Amniotic epithelial cell (primary cell): ENCODE measurements around the gene VSIG10L2.
A peak's percentile ranks its signal among the peaks of the same experiment; 100 is the strongest.
"Not testable (repeated sequence)": the region's sequence is repeated elsewhere in the genome, so short reads cannot be mapped to it uniquely, and the experiment has no call there.

ENCODE experiments used
- DNase-seq: peaks from one replicate; pipeline ENCODE4 v3.0.0-alpha.2; 2010; ENCODE audit warnings: low read depth

VSIG10L2 gene

DNA sequence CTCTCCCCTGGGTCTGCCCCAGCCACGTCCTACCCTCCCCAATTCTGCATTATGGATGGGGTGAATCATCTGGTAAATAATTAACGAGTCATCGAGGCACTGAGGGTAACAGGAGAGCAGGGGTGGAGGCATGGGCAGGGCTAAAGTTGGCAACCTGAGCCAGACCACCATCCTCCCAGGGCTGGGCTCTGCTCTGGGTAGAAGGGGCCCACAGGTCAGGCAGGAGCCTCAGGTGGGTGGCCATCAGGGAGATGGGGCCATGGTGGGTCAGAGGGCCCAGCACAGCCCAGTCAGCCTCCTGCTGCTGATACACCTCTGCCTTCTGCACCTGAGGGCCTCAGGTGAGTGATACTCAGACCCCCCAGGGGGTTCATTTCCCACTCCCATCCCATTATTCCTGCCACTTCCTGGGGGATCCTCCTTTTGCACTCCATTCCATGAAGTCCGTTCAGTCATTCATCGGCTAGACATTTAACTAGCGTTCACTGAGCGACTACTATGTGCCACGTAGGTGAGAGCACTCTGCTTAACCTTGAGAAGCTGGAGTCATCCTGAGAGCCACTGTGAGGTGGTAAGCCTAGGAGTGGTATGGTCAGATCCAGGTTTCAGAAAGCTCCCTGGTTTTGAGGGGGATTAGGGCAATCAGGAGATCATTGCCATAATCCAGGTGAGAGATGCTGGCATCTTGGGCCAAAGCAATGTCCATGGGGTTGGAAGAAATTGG is at the start of gene VSIG10L2:
Gene VSIG10L2 (plus strand): TSS at position 248 of the 724 bp plus-strand sequence. CDS start 12 bp downstream, at position 260.
- DNase-seq: no peak

DNA sequence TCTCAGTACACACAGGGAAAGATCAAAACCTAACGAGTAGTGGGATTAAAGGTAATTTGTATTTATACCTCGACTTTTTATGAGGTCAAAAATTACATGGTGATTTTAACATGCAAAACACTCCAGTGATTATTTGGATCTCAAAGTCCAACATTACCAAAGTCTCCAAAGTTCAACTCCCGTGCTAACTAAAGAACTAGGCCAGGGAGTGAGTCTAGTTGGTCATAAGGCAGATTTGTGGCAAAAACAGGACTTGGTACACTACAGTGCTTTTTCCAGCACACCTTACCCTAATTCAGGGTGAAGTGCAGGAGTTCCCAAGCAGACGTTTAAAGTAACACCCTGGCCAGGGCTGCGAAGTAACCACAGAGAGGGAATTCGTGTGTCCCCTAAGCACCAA is 44.0 kb upstream of the VSIG10L2 start:
- DNase-seq: no peak

GRCh38 chr11:125902277-125902926 is 43.4 kb upstream of the VSIG10L2 start:
- peak; percentile 11 for DNase-seq

DNA sequence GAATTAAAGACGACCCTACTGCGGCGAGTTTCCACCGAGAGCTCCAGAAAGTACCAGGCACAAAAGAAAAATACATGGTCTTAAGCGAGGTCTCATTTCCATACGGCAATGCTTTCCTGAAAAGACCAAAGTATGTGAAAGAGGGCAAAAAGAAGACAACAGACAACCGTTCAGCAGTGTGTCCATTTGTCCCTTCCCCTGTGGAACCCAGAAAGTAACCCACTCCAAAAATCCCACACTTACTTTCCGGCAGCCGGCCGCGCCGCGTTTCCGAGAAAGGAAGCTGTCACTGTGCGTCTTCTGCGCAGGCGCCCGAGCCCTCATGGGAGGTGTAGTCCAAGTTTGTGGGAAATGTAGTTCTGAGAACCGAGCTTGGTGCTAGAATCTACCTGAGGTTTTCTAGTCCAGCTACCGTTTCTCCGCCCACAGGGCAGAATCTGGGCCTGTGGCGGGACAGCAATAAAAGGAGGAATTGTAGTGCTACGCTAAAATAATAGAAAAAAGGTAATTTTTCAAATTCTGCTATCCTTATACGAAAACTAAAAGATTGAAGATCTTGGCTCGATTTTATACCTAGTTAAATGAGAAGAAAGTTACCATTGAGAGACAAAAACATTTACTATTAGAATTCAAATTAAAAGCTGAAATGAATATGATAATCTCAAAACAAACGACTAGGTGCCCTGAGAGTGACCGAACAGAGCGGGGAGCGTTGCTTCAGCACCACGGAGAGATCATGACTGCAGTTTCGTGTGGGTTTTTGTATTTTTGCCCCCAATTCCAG is 42.7 kb upstream of the VSIG10L2 start, which contains the start of gene PUS3:
Gene PUS3 (minus strand): TSS at position 280 of the 784 bp plus-strand sequence. CDS start 6,922 bp downstream, outside the sequence.
- peak; percentile 73 for DNase-seq

DNA sequence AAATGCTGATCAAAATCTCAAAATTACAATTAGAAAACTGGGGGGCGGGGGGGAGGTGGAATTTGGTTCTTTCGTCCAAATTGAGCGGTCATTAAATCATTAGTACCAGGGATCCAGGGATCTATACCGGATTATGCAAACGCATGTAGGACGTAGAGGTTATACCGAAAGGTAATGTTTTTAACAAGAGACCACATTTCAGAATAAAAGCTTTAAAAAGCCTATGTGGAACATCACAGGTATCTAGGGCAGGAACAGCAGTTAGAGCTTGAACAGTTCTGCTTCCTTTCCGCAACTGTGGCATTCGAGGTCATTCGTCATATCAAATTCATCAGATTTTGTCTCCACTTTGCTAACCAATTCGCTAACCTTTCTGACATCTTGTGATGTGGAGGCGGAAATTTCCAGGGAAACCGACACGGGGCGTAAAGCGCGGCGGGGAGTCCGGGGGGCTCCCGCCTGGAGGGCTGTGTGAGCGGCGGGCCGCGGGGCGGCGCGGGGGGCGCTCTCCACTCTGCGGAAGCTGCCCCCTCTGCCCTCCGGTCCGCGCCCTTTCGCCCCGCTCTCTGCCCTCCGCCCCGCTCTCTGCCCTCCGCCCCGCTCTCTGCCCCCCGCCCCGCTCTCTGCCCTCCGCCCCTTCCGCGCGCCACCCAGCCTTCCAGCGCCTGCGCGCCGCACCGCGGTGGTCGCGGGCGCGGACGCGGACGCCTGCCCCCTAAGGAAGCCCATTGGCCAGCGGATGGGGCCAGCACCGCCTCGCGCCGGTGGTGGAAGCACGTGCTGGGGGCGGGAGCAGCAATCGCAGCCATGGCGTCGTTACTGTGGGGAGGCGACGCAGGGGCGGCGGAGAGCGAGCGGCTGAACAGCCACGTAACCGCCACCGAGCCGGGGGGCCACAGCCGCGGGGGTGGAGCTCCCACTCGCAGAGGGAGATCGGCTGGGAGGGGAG is 41.9 kb upstream of the VSIG10L2 start, which contains the start of gene DDX25:
Gene DDX25 (plus strand): TSS at position 798 of the 949 bp plus-strand sequence. CDS start 10 bp downstream, at position 808.
- no peak for DNase-seq

DNA sequence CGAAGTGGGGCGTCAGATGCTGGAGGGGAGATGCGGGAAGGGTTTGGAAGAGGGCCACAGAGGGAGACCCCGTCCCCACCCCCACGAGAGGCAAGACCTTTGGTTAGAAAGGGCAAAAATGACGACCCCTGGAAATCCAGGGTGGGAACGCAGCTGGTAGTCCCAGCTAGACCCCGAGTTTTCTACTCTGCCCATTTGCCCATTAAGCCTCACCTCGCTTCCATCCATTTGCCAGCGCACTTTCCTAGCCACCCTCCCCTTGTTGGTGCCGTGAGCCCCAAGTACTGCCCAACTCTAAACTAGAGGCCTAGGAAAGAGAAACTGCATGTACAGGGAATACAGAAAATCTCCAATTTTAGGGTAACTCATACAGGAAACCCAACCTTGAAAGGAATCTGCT is 41.2 kb upstream of the VSIG10L2 start:
- DNase-seq: no peak

DNA sequence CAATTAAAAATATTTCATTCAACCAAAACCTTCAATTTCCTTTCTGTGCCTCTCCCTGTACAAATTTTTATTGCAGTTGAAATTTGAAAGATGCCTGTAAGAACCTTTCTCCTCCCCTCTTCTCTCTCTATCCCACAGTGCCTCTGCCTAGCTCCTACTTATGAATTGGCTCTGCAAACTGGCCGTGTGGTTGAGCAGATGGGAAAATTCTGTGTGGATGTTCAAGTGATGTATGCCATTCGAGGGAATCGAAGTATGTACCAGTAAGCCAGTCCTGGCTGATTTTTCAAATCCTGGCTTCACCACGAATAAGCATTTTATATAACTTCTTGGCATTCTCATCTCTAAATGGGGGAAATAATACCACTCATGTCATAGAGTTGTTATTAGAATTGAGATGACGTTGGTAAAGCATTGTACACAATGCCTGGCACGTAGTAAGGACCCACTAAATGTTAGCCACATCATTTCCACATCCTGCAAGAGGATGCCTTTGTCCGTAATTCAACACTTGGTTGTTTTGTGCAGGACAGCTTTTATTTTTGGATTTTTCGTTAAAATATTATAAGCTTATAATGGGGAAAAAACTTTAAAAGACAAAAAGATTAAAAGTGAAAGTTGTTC is 35.5 kb upstream of the VSIG10L2 start:
- no peak for DNase-seq

GRCh38 chr11:125914601-125915000 is 31.2 kb upstream of the VSIG10L2 start:
- not testable (repeated sequence) for DNase-seq

DNA sequence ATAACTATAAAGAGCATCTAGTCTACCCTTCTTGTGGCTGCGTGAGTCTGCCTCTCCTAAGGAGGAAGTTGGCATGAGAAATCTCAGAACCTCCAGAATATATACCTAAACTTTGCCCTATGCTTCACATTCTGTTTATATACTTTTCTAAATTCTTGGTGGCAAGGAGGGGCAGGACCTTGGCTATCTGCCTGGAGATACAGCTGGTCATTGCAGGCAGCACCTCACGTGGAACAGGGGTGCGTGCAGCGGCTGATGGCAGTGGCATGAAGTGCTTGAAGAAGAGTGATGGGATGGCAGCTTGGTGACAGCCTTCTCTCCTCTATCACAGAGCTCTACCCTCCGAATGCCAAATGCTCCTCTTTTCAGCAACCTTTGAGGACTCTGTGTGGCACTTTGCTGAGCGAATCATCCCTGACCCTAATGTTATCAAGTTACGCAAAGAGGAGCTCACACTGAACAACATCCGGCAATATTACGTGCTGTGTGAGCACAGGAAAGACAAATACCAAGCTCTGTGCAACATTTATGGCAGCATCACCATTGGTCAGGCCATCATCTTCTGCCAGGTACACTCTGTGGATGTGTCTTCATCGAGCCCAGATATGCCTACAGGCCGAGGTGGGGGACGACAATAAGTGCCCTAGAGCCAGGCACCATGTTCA is 29.0 kb upstream of the VSIG10L2 start:
- no peak for DNase-seq

- DNase-seq: no peak
Observed at GRCh38 chr11:125918140-125918840, 27.6 kb upstream of the VSIG10L2 start.

- DNase-seq: no peak
Observed at GRCh38 chr11:125921042-125921441, 24.8 kb upstream of the VSIG10L2 start.

GRCh38 chr11:125922156-125922555 is 23.7 kb upstream of the VSIG10L2 start:
- DNase-seq: no peak

GRCh38 chr11:125923012-125923579 is 22.7 kb upstream of the VSIG10L2 start:
- DNase-seq: peak; percentile 56

- no peak for DNase-seq
Observed at GRCh38 chr11:125923633-125924032, 22.2 kb upstream of the VSIG10L2 start.

GRCh38 chr11:125924384-125925007 is 21.3 kb upstream of the VSIG10L2 start:
- no peak for DNase-seq

- DNase-seq: no peak
Observed at GRCh38 chr11:125925247-125925740, 20.6 kb upstream of the VSIG10L2 start.

- no peak for DNase-seq
Observed at GRCh38 chr11:125925804-125926203, 20.0 kb upstream of the VSIG10L2 start.

- DNase-seq: no peak
Observed at GRCh38 chr11:125926682-125927081, 19.2 kb upstream of the VSIG10L2 start.
